ENCODE data around the gene PTPN7.

DNA sequence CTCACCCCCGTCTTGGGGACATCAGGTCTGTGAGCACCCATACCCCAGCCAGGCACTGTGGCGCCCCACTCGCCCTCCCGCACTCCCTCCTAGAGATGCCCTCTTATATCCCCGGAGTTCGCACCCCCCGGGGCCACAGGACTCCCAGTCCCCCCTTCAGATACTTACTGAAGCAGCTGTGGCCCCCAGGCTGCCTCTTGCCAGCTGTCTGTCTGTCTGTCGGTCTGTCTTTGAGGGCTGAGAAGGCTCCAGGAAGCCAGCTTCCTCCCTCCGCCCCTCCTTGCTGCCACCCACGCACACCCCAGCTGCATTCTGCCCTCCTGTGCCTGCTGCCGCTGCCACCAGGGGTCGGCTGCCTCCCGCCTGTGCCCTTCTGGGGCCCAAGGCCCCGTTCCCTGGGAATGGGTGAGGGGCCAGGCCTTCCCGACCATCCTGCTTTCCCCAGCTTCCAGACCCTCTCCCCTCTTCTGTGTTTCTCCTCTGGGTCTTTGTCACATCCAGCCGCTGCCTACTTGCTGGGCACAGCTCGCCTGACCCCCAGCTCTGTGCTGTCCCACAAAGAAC lies at the start of gene PTPN7:
- no peak for TF ChIP-seq POLR2A (IDR thresholded peaks at IDR 0.05)
- TF ChIP-seq, protein P1, sequence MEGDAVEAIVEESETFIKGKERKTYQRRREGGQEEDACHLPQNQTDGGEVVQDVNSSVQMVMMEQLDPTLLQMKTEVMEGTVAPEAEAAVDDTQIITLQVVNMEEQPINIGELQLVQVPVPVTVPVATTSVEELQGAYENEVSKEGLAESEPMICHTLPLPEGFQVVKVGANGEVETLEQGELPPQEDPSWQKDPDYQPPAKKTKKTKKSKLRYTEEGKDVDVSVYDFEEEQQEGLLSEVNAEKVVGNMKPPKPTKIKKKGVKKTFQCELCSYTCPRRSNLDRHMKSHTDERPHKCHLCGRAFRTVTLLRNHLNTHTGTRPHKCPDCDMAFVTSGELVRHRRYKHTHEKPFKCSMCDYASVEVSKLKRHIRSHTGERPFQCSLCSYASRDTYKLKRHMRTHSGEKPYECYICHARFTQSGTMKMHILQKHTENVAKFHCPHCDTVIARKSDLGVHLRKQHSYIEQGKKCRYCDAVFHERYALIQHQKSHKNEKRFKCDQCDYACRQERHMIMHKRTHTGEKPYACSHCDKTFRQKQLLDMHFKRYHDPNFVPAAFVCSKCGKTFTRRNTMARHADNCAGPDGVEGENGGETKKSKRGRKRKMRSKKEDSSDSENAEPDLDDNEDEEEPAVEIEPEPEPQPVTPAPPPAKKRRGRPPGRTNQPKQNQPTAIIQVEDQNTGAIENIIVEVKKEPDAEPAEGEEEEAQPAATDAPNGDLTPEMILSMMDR (IDR thresholded peaks at IDR 0.05), result no peak
